ENCODE data around the gene ATM. TPM values are rescaled to one million over a fixed set of nuclear protein-coding genes. Genes with fewer than 3 reads are reported as not detected.

ATM gene
- total RNA-seq, 4 donors from 2014 or later: 107 to 120 (median 109) TPM

GRCh38 chr11:108226036-108226435 lies 3.2 kb downstream of the ATM start:
- no peaks in the 10 kb centered on the region for H3K9me3 ChIP-seq
- DNase-seq (ENCODE audit: low spot score in 2 of 2): no peak
- H3K27ac ChIP-seq: peak overlapping the region in 3 of 4 donors; percentile 90 to 95 (median 95)
- H3K4me3 ChIP-seq: no peak overlapping the region
- no peaks in the 10 kb centered on the region for H3K27me3 ChIP-seq
- peaks cover 0 to 31% (median 0%) of the 10 kb centered on the region in 3 donors for H3K36me3 ChIP-seq
- 93 to 95% methylated on average over 2 of the region's 2 CpGs for WGBS, 2 donors
- TF ChIP-seq POLR2A (IDR thresholded peaks at IDR 0.05) (no peak), EP300 (IDR thresholded peaks at IDR 0.05) (no peak), CTCF (IDR thresholded peaks at IDR 0.05) (no peak)
- peaks cover 0 to 39% (median 5%) of the 10 kb centered on the region in 4 donors for H3K4me1 ChIP-seq

DNA sequence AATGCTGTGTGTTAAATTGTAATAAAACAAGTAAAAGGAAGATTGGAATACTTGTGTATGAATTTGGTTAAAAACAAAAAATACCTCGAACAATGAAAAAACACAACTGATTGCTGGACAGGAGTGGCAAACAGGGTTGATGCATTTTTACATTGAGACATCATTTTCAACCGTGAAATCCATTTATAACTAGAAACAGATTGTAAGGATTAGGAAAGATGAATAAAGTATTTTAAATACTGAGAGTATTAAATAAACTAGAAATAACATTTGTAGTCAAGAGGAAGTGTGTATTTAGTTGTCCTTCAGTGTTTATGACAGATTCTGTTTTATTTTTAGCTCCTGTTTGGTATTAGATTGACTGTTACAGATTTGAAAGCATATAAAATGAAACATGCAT lies 5.4 kb downstream of the ATM start:
- Histone ChIP-seq H3K4me3 (no peak overlapping the region), H3K9me3 (no peaks in the 10 kb centered on the region), H3K4me1 (peaks cover 0 to 33% (median 5%) of the 10 kb centered on the region in 4 donors), H3K27ac (no peak overlapping the region), H3K27me3 (no peaks in the 10 kb centered on the region), H3K36me3 (peaks cover 0 to 53% (median 0%) of the 10 kb centered on the region in 3 donors)
- TF ChIP-seq POLR2A (IDR thresholded peaks at IDR 0.05) (no peak), EP300 (IDR thresholded peaks at IDR 0.05) (no peak), CTCF (IDR thresholded peaks at IDR 0.05) (no peak)
- DNase-seq (ENCODE audit: low spot score in 2 of 2): no peak
- WGBS, 2 donors: 86 to 94% methylated on average over 2 of the region's 2 CpGs

- no peak overlapping the region for H3K4me3 ChIP-seq
- H3K27ac ChIP-seq: no peak overlapping the region
- peaks cover 0 to 6% (median 0%) of the 10 kb centered on the region in 4 donors for H3K4me1 ChIP-seq
- DNase-seq (ENCODE audit: low spot score in 2 of 2): no peak
- no peaks in the 10 kb centered on the region for H3K9me3 ChIP-seq
- TF ChIP-seq EP300 (IDR thresholded peaks at IDR 0.05) (no peak), POLR2A (IDR thresholded peaks at IDR 0.05) (no peak), CTCF (IDR thresholded peaks at IDR 0.05) (no peak)
- peaks cover 0 to 85% (median 0%) of the 10 kb centered on the region in 3 donors for H3K36me3 ChIP-seq
- H3K27me3 ChIP-seq: no peaks in the 10 kb centered on the region
- WGBS, 2 donors: 92 to 96% methylated on average over 2 of the region's 2 CpGs
These were observed 10.5 kb downstream of the ATM start for GRCh38 chr11:108233277-108233945.

DNA sequence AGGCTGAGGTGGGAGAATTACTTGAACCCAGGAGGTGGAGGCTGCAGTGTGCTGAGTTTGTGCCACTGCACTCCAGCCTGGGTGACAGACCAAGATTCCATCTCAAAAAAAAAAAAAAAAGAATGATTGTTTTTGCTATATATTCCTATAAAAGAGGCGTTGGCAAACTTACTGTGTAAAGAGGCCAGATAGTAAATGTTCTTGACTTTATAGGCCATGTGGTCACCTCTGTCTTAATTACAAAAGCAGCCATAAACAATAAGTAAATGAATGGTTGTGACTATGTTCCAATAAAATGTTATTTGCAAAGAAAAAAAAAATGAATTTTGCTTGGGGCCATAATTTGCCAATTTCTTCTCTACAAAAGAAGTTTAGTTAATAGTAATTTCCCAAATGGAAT lies 12.3 kb downstream of the ATM start:
- TF ChIP-seq POLR2A (IDR thresholded peaks at IDR 0.05) (no peak), EP300 (IDR thresholded peaks at IDR 0.05) (no peak), CTCF (IDR thresholded peaks at IDR 0.05) (no peak)

GRCh38 chr11:108235633-108236032 lies 12.8 kb downstream of the ATM start:
- Histone ChIP-seq H3K4me1 (peaks cover 0 to 6% (median 0%) of the 10 kb centered on the region in 4 donors), H3K9me3 (no peaks in the 10 kb centered on the region), H3K27me3 (no peaks in the 10 kb centered on the region), H3K36me3 (peaks cover 0 to 85% (median 0%) of the 10 kb centered on the region in 3 donors), H3K27ac (no peak overlapping the region), H3K4me3 (no peak overlapping the region)
- no peak for DNase-seq (ENCODE audit: low spot score in 2 of 2)
- TF ChIP-seq EP300 (IDR thresholded peaks at IDR 0.05) (no peak), POLR2A (IDR thresholded peaks at IDR 0.05) (no peak), CTCF (IDR thresholded peaks at IDR 0.05) (no peak)
- 92 to 99% methylated on average over 2 of the region's 2 CpGs for whole genome bisulfite sequencing, 2 donors

More for the DNA sequence above, 12.3 kb downstream of the ATM start:
- 82 to 86% methylated on average over 1 of the region's 1 CpG for WGBS, 2 donors
- Histone ChIP-seq H3K36me3 (peaks cover 0 to 85% (median 0%) of the 10 kb centered on the region in 3 donors), H3K4me3 (no peak overlapping the region), H3K27me3 (no peaks in the 10 kb centered on the region), H3K9me3 (no peaks in the 10 kb centered on the region), H3K27ac (no peak overlapping the region), H3K4me1 (peaks cover 0 to 6% (median 0%) of the 10 kb centered on the region in 4 donors)
- no peak for DNase-seq (ENCODE audit: low spot score in 2 of 2)
